GM23338 (cell line): ENCODE data around the gene KIAA0513. TPM values are rescaled to one million over a fixed set of nuclear protein-coding genes. Genes with fewer than 3 reads are reported as not detected.

ENCODE experiments used
- CREB1 ChIP-seq: fragments of 250-450 bp; sonication (Bioruptor Pico); IDR thresholded peaks from 2 replicates; pipeline ENCODE4 v1.5.0; 2020; ENCODE audit warnings: low read depth, mild to moderate bottlenecking, moderate library complexity
- CTCF ChIP-seq, 2 experiments: fragments of 200-600 bp in 1 of 2; sonication (generic) in 1 of 2; conservative IDR thresholded peaks; 2 replicates each; pipeline versions ENCODE4 v1.5.1 to v1.6.1; 2016 to 2017; ENCODE audit warnings: antibody characterized with exemption in 2 of 2, low read depth in 2 of 2, mild to moderate bottlenecking in 2 of 2, moderate library complexity in 1 of 2
- EZH2 ChIP-seq: fragments of 200-600 bp; sonication (generic); IDR thresholded peaks from one replicate; pipeline ENCODE4 v1.8.0; 2017; ENCODE audit warnings: antibody characterized with exemption, mild to moderate bottlenecking, low read depth; ENCODE audit not compliant: unreplicated experiment
- EZH2phosphoT487 ChIP-seq: fragments of 200-600 bp; sonication (generic); IDR thresholded peaks from one replicate; pipeline ENCODE4 v1.8.1; 2018; ENCODE audit warnings: antibody characterized with exemption; ENCODE audit not compliant: unreplicated experiment
- POLR2AphosphoS5 ChIP-seq: IDR thresholded peaks from 2 replicates; pipeline ENCODE4 v1.6.1; 2016; ENCODE audit warnings: antibody characterized with exemption, low read depth
- ZNF462 ChIP-seq: fragments of 250-450 bp; sonication (Bioruptor Pico); IDR thresholded peaks from 2 replicates; pipeline ENCODE4 v1.5.0; 2020; ENCODE audit warnings: mild to moderate bottlenecking, moderate library complexity
- polyA plus RNA-seq: library from polyadenylated mRNA; unstranded; fragments of >200 nt; fragmentation: Nextera tagmentation; extraction: Ambion mirVana; gene quantifications from 2 replicates; pipeline ENCODE4 v1.2.1, GENCODE V29; 2016
- total RNA-seq: library from RNA; depleted of rRNA; stranded (reverse); fragments of >200 nt; shearing (Covaris generic); gene quantifications from 2 replicates; pipeline ENCODE4 v1.2.3, GENCODE V29; 2014
- TF ChIP-seq, protein P1 (sequence below): IDR thresholded peaks from 2 replicates; pipeline ENCODE4 v1.6.1; 2016; ENCODE audit warnings: antibody characterized with exemption

The KIAA0513 gene
- total and polyA plus RNA-seq, 2 experiments from 2014 or later = 2.1 to 8.7 TPM

DNA sequence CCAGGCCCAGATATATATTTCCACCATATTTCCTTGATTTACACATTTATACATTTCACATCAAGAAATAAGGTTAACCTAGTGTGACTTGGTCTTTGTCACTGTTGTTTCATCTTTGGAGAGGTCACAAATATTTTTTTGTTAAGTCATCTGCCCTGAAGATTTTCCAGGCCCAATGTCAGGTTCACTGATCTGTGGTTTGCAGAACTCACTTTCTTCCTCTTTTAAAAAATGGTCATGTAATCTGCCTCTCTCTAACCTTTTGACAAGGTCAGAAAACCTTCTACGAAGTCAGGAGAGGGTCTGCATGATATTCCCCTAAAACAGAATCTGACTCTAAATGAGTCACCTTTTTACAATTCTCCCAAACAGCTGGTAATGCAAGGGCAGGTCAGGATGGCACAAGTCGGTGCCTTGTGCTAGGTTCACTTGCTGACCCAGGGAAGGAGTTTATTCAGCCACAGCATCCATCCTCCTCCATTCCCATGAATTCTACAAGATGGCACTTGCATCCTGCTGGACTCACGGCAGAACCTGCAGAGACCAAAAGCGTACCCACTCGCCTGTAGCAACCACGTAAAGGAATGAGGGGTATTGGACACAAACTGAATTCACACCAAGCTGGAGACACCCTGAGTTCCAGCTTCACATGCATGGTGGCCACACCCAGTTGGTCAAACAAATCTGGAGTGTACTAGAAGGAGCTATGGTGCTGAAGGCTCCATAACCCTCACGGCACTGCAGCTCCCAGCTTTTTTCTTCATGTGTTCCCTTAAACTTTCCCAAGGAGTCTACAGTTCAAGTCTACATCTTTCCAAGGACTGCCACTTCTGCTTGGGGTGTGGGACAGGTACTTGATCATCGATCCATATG lies 1.6 kb upstream of the KIAA0513 start (continued):
- TF ChIP-seq ZNF462 (CRISPR knock-in tag) (no peak), EZH2phosphoT487 (no peak), CREB1 (CRISPR knock-in tag) (no peak), CTCF (conservative IDR thresholded peaks at IDR 0.05; ENCODE audit: low read depth in 2 of 2) (no peak), POLR2AphosphoS5 (no peak), EZH2 (no peak)
- TF ChIP-seq, protein P1, sequence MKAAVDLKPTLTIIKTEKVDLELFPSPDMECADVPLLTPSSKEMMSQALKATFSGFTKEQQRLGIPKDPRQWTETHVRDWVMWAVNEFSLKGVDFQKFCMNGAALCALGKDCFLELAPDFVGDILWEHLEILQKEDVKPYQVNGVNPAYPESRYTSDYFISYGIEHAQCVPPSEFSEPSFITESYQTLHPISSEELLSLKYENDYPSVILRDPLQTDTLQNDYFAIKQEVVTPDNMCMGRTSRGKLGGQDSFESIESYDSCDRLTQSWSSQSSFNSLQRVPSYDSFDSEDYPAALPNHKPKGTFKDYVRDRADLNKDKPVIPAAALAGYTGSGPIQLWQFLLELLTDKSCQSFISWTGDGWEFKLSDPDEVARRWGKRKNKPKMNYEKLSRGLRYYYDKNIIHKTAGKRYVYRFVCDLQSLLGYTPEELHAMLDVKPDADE = no peak
